Peyer's patch (tissue), 4 donors: ENCODE measurements around the gene TBXA2R. TPM values are rescaled to one million over a fixed set of nuclear protein-coding genes. Genes with fewer than 3 reads are reported as not detected.

Source experiments
- DNase-seq, 3 donors: peaks; one replicate each; pipeline ENCODE4 v3.0.0-alpha.2; 2017 to 2019
- H3K27ac ChIP-seq, 4 donors: fragments of 200-600 bp; sonication (generic); one replicate each; pipeline ENCODE4 v1.5.1; 2016 to 2019
- H3K27me3 ChIP-seq, 2 donors: fragments of 200-600 bp; sonication (generic); one replicate each; pipeline ENCODE4 v1.5.1; 2019
- H3K36me3 ChIP-seq, 3 donors: fragments of 200-600 bp; sonication (generic); one replicate each; pipeline ENCODE4 v1.5.1; 2016 to 2019
- H3K4me1 ChIP-seq, 4 donors: fragments of 200-600 bp; sonication (generic); one replicate each; pipeline ENCODE4 v1.5.1; 2016 to 2019
- H3K4me3 ChIP-seq, 4 donors: fragments of 200-600 bp; sonication (generic); 1 replicate in 3 of 4; 2 replicates in 1 of 4; pipeline ENCODE4 v1.5.1; 2016 to 2019; ENCODE audit warnings: mild to moderate bottlenecking in 1 of 4
- H3K9me3 ChIP-seq, 4 donors: fragments of 200-600 bp; sonication (generic); one replicate each; pipeline ENCODE4 v1.5.1; 2016 to 2019; ENCODE audit warnings: mild to moderate bottlenecking in 1 of 4
- POLR2A ChIP-seq, 2 donors: fragments of 450-650 bp; IDR thresholded peaks; one replicate each; pipeline ENCODE4 v1.5.1; 2017; ENCODE audit warnings: antibody characterized with exemption in 2 of 2, mild to moderate bottlenecking in 2 of 2, moderate library complexity in 2 of 2
- total RNA-seq, 4 donors: library from RNA; depleted of rRNA; stranded (reverse); fragments of >200 nt; gene quantifications; one replicate each; pipeline ENCODE4 v1.1.0, GENCODE V29; 2016
- TF ChIP-seq, protein P1 (sequence below), 6 experiments: fragments of 450-650 bp in 4 of 6; fragments of 200-600 bp in 2 of 6; sonication (generic) in 1 of 6; IDR thresholded peaks; one replicate each; pipeline ENCODE4 v1.5.1; 2017 to 2019; ENCODE audit warnings: antibody characterized with exemption in 6 of 6, mild to moderate bottlenecking in 3 of 6, moderate library complexity in 1 of 6

Gene TBXA2R
- total RNA-seq, 4 donors from 2014 or later = 0.80 to 5.0 (median 1.6) TPM; not detected in 1

- no peaks in the 10 kb centered on the region for H3K9me3 ChIP-seq
- H3K4me1 ChIP-seq = peaks cover 0 to 23% (median 0%) of the 10 kb centered on the region in 4 donors
- H3K27me3 ChIP-seq = no peaks in the 10 kb centered on the region
- no peak overlapping the region for H3K4me3 ChIP-seq
- DNase-seq = no peak
- TF ChIP-seq, protein P1, sequence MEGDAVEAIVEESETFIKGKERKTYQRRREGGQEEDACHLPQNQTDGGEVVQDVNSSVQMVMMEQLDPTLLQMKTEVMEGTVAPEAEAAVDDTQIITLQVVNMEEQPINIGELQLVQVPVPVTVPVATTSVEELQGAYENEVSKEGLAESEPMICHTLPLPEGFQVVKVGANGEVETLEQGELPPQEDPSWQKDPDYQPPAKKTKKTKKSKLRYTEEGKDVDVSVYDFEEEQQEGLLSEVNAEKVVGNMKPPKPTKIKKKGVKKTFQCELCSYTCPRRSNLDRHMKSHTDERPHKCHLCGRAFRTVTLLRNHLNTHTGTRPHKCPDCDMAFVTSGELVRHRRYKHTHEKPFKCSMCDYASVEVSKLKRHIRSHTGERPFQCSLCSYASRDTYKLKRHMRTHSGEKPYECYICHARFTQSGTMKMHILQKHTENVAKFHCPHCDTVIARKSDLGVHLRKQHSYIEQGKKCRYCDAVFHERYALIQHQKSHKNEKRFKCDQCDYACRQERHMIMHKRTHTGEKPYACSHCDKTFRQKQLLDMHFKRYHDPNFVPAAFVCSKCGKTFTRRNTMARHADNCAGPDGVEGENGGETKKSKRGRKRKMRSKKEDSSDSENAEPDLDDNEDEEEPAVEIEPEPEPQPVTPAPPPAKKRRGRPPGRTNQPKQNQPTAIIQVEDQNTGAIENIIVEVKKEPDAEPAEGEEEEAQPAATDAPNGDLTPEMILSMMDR (IDR thresholded peaks at IDR 0.05) = no peak
- TF ChIP-seq POLR2A (IDR thresholded peaks at IDR 0.05) = no peak
- H3K27ac ChIP-seq = no peak overlapping the region
- peaks cover 0 to 67% (median 0%) of the 10 kb centered on the region in 3 donors for H3K36me3 ChIP-seq
These were observed 13.6 kb upstream of the TBXA2R start for GRCh38 chr19:3620145-3620816.

- no peak for DNase-seq
- peaks cover 0 to 16% (median 0%) of the 10 kb centered on the region in 4 donors for H3K4me1 ChIP-seq
- no peak for TF ChIP-seq POLR2A (IDR thresholded peaks at IDR 0.05)
- TF ChIP-seq, protein P1 (IDR thresholded peaks at IDR 0.05) = no peak
These were observed 12.9 kb upstream of the TBXA2R start for GRCh38 chr19:3619631-3620012.

GRCh38 chr19:3618811-3619630 is 12.3 kb upstream of the TBXA2R start:
- Histone ChIP-seq H3K27me3 (no peaks in the 10 kb centered on the region), H3K36me3 (peaks cover 0 to 68% (median 0%) of the 10 kb centered on the region in 3 donors), H3K27ac (no peak overlapping the region), H3K9me3 (no peaks in the 10 kb centered on the region), H3K4me1 (peaks cover 0 to 15% (median 0%) of the 10 kb centered on the region in 4 donors), H3K4me3 (no peak overlapping the region)
- TF ChIP-seq, protein P1 (IDR thresholded peaks at IDR 0.05) = no peak
- no peak for TF ChIP-seq POLR2A (IDR thresholded peaks at IDR 0.05)
- no peak for DNase-seq

More at GRCh38 chr19:3619631-3620012, 12.9 kb upstream of the TBXA2R start:
- Histone ChIP-seq H3K27ac (no peak overlapping the region), H3K4me3 (no peak overlapping the region), H3K9me3 (no peaks in the 10 kb centered on the region), H3K36me3 (peaks cover 0 to 67% (median 0%) of the 10 kb centered on the region in 3 donors), H3K27me3 (no peaks in the 10 kb centered on the region)

DNA sequence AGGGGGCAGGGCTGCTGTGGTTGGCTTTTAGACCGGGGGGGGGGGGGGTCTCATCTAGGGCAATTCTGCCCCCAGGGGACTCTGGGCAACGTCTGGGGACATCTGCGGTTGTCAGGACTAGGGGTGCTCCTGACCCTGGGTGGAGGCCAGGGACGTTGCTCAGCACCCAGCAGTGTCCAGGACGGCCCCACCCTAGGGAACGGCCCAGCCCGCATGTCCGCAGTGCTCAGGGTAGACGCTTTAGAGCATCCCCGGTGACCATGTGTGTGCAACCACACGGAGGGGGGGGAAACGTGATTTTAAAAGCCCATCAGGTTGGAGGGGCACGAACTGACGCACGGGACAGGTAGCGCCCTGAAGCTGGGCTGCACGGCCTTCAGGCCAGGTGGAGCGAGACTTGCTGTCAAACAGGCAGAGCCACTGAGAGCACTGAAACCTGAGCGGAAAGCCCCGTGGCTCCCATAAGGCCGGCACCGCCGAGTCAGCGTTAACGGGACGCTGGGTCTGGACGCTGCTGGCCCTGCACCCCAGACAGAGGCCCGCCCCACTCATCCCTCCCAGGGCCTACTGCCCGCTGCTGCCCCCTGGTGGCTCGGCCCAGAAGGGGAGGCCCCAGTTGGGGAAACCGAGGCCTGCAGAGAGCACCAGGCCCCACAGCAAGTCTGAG is 11.6 kb upstream of the TBXA2R start:
- peak overlapping the region in 3 of 4 donors; percentile 3 to 43 (median 6) for H3K27ac ChIP-seq
- H3K27me3 ChIP-seq = no peaks in the 10 kb centered on the region
- TF ChIP-seq, protein P1 (IDR thresholded peaks at IDR 0.05) = peak; percentile 82 to 91 (median 87)
- TF ChIP-seq POLR2A (IDR thresholded peaks at IDR 0.05) = no peak
- H3K4me1 ChIP-seq = peaks cover 0 to 22% (median 0%) of the 10 kb centered on the region in 4 donors
- peaks cover 0 to 71% (median 0%) of the 10 kb centered on the region in 3 donors for H3K36me3 ChIP-seq
- no peak overlapping the region for H3K4me3 ChIP-seq
- H3K9me3 ChIP-seq = no peaks in the 10 kb centered on the region
- peak; percentile 56 to 79 (median 77) for DNase-seq

DNA sequence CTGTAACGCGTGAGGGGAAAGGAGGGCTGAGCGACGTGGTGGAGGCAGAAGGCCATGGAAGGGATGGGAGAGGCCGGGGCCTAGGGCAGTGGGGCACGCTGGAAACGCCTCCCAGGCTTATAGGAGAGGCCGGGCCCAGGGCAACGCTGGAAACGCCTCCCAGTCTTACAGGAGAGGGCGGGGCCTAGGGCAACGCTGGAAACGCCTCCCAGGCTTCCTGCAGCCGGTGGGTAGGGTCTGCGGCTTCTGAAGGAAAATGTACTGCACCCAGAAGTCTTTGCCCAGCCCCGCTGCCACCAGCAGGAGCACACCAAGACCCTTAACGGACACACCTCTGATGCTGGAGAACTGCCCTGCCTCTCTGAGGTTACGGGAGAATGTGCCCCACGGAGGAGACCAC is 10.8 kb upstream of the TBXA2R start:
- Histone ChIP-seq H3K36me3 (peaks cover 0 to 71% (median 0%) of the 10 kb centered on the region in 3 donors), H3K27me3 (no peaks in the 10 kb centered on the region), H3K27ac (peak overlapping the region in 3 of 4 donors; percentile 2 to 43 (median 6)), H3K4me3 (no peak overlapping the region), H3K9me3 (no peaks in the 10 kb centered on the region), H3K4me1 (peaks cover 0 to 27% (median 0%) of the 10 kb centered on the region in 4 donors)
- peak in 1 of 3 donors; percentile 84 for DNase-seq
- TF ChIP-seq, protein P1 (IDR thresholded peaks at IDR 0.05) = no peak
- TF ChIP-seq POLR2A (IDR thresholded peaks at IDR 0.05) = no peak
